ENCODE measurements around the gene DDX19B.

DNA sequence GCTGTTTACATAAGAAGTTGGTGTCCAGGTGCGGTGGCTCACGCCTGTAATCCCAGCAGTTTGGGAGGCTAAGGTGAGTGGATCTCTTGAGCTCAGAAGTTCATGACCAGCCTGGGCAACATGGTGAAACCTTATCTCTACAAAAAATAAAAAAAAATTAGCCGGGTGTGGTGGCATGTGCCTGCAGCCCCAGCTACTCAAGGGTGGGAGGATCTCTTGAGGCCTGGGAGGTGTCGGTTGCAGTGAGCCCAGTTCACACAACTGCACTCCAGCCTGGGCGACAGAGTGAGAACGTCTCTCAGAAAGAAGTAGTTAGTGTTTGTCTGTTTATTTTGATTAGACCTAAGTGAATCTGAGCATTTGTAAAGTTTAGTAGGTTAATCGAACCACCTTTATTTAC lies 60.6 kb downstream of the DDX19B start:
- TF ChIP-seq, protein P1, sequence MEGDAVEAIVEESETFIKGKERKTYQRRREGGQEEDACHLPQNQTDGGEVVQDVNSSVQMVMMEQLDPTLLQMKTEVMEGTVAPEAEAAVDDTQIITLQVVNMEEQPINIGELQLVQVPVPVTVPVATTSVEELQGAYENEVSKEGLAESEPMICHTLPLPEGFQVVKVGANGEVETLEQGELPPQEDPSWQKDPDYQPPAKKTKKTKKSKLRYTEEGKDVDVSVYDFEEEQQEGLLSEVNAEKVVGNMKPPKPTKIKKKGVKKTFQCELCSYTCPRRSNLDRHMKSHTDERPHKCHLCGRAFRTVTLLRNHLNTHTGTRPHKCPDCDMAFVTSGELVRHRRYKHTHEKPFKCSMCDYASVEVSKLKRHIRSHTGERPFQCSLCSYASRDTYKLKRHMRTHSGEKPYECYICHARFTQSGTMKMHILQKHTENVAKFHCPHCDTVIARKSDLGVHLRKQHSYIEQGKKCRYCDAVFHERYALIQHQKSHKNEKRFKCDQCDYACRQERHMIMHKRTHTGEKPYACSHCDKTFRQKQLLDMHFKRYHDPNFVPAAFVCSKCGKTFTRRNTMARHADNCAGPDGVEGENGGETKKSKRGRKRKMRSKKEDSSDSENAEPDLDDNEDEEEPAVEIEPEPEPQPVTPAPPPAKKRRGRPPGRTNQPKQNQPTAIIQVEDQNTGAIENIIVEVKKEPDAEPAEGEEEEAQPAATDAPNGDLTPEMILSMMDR (IDR thresholded peaks at IDR 0.05), result no peak
- TF ChIP-seq POLR2A (IDR thresholded peaks at IDR 0.05) (no peak), EP300 (IDR thresholded peaks at IDR 0.05) (no peak)

All from ovary (tissue), 3 donors.